HCT116 (cell line): ENCODE measurements around the gene C2CD2. TPM values are rescaled to one million over a fixed set of nuclear protein-coding genes. Genes with fewer than 3 reads are reported as not detected.

Source experiments
- ATAC-seq: fragments of 200-7000 bp; cut with Tn5 transposase; 2 replicates; pipeline ENCODE4 v1.9.1; 2020; ENCODE audit warnings: mild to moderate bottlenecking, moderate library complexity
- BruUV-seq: library from RNA; stranded (reverse); fragments of 400-500 nt; replicated peaks from 2 replicates; lab custom pipeline; 2021; lab: Mats Ljungman, UMichigan
- CTCF ChIA-PET: fragments of 300-600 bp; sonication (Branson Sonifier 250); formaldehyde crosslinking; loops from one replicate; lab custom pipeline; 2021; ENCODE audit warnings: antibody characterized with exemption; lab: Charles Lee
- POLR2A ChIA-PET: fragments of 300-600, 350-600 bp; sonication (Branson Sonifier 250); formaldehyde crosslinking; loops from one replicate; lab custom pipeline; 2021; ENCODE audit warnings: antibody characterized with exemption; lab: Charles Lee
- RAD21 ChIA-PET, 2 experiments: fragments of 300-600 bp; sonication (Branson Sonifier 250); formaldehyde crosslinking; loops; one replicate each; lab custom pipeline; 2023; ENCODE audit warnings: low total read pairs in 2 of 2; ENCODE audit not compliant: uncharacterized antibody in 2 of 2, unreplicated experiment in 2 of 2, low non-redundant PET in 1 of 2; lab: Charles Lee
- DNase-seq: peaks from one replicate; pipeline ENCODE4 v3.0.0-alpha.2; 2010; ENCODE audit warnings: low read depth, low spot score
- H2AFZ ChIP-seq: fragments of 200-600 bp; shearing (Covaris generic), sonication (generic); 2 replicates; pipeline ENCODE4 v1.6.1; 2017; ENCODE audit warnings: low read depth, mixed run types, mixed read lengths, antibody characterized with exemption, low read length; ENCODE audit not compliant: poor library complexity, severe bottlenecking
- H3K27ac ChIP-seq: 2 replicates; pipeline ENCODE4 v1.5.1; 2012; ENCODE audit warnings: low read depth, low read length
- H3K27me3 ChIP-seq: fragments of 200-600 bp; sonication (generic); 2 replicates; pipeline ENCODE4 v1.6.1; 2016; ENCODE audit warnings: mixed run types, low read length, mixed read lengths; ENCODE audit not compliant: insufficient read depth
- H3K36me3 ChIP-seq, 2 experiments: fragments of 200-500 bp in 1 of 2; fragments of 200-600 bp in 1 of 2; sonication (Bioruptor generic) in 1 of 2; sonication (generic) in 1 of 2; 2 replicates each; pipeline versions ENCODE4 v1.5.1 to v1.6.1; 2014 to 2016; ENCODE audit warnings: low read length in 2 of 2, inconsistent platforms in 1 of 2, mixed read lengths in 1 of 2, mixed run types in 1 of 2; ENCODE audit not compliant: insufficient read depth in 2 of 2, control insufficient read depth in 1 of 2
- H3K4me1 ChIP-seq, 2 experiments: fragments of 200-600 bp in 1 of 2; sonication (generic) in 1 of 2; 2 replicates each; pipeline versions ENCODE4 v1.5.1 to v1.6.1; 2012 to 2017; ENCODE audit warnings: low read length in 2 of 2, inconsistent platforms in 1 of 2, mild to moderate bottlenecking in 1 of 2, mixed read lengths in 1 of 2, mixed run types in 1 of 2, moderate library complexity in 1 of 2; ENCODE audit not compliant: insufficient read depth in 2 of 2, control insufficient read depth in 1 of 2
- H3K4me2 ChIP-seq: fragments of 200-600 bp; sonication (generic); 2 replicates; pipeline ENCODE4 v1.6.1; 2017; ENCODE audit warnings: mixed run types, low read length, mixed read lengths
- H3K4me3 ChIP-seq, 2 experiments: fragments of 200-600 bp in 1 of 2; sonication (generic) in 1 of 2; replicated peaks in 1 of 2; 2 replicates each; pipeline ENCODE4 v1.5.1; 2011 to 2016; ENCODE audit warnings: low read length in 2 of 2, control low read depth in 1 of 2, low read depth in 1 of 2, mild to moderate bottlenecking in 1 of 2, mixed read lengths in 1 of 2, mixed run types in 1 of 2
- H3K79me2 ChIP-seq: fragments of 200-600 bp; sonication (generic); 2 replicates; pipeline ENCODE4 v1.6.1; 2017; ENCODE audit warnings: mild to moderate bottlenecking, mixed run types, low read length, moderate library complexity, mixed read lengths; ENCODE audit not compliant: insufficient read depth
- H3K9ac ChIP-seq: fragments of 200-600 bp; sonication (generic); 2 replicates; pipeline ENCODE4 v1.6.1; 2016; ENCODE audit warnings: low read length, mixed read lengths
- H3K9me2 ChIP-seq: fragments of 200-600 bp; sonication (generic), shearing (Covaris generic); 2 replicates; pipeline ENCODE4 v1.6.1; 2017; ENCODE audit warnings: mixed run types, mild to moderate bottlenecking, moderate library complexity; ENCODE audit not compliant: insufficient read depth
- H3K9me3 ChIP-seq, 2 experiments: fragments of 200-500 bp in 1 of 2; fragments of 200-600 bp in 1 of 2; sonication (Bioruptor generic) in 1 of 2; sonication (generic) in 1 of 2; 2 replicates each; pipeline ENCODE4 v1.6.1; 2014 to 2017; ENCODE audit warnings: low read length in 2 of 2, mixed read lengths in 2 of 2, inconsistent platforms in 1 of 2, low read depth in 1 of 2, mild to moderate bottlenecking in 1 of 2, mixed run types in 1 of 2, moderate library complexity in 1 of 2; ENCODE audit not compliant: control insufficient read depth in 1 of 2, insufficient read depth in 1 of 2
- H4K20me1 ChIP-seq: fragments of 200-600 bp; sonication (generic), shearing (Covaris generic); 2 replicates; pipeline ENCODE4 v1.6.1; 2017; ENCODE audit warnings: mixed run types, mild to moderate bottlenecking, moderate library complexity; ENCODE audit not compliant: insufficient read depth
- CBX3 ChIP-seq: IDR thresholded peaks from 2 replicates; pipeline ENCODE4 v1.6.1; 2012; ENCODE audit warnings: low read depth
- CEBPB ChIP-seq: IDR thresholded peaks from 2 replicates; pipeline ENCODE4 v1.6.1; 2012; ENCODE audit warnings: low read depth
- ELF1 ChIP-seq: IDR thresholded peaks from 2 replicates; pipeline ENCODE4 v1.6.1; 2012; ENCODE audit warnings: low read depth, borderline replicate concordance
- EZH2 ChIP-seq: fragments of 200-600 bp; sonication (generic); IDR thresholded peaks from 2 replicates; pipeline ENCODE4 v1.6.1; 2017; ENCODE audit warnings: antibody characterized with exemption, mixed run types
- JUND ChIP-seq: IDR thresholded peaks from 2 replicates; pipeline ENCODE4 v1.6.1; 2012
- POLR2A ChIP-seq: IDR thresholded peaks from 2 replicates; pipeline ENCODE4 v1.7.0; 2011; ENCODE audit warnings: borderline replicate concordance; ENCODE audit not compliant: insufficient read depth, insufficient read length; ENCODE audit errors: extremely low read depth
- POLR2AphosphoS5 ChIP-seq: IDR thresholded peaks from 2 replicates; pipeline ENCODE4 v1.6.1; 2011; ENCODE audit warnings: mild to moderate bottlenecking, low read depth, low read length, moderate library complexity
- RAD21 ChIP-seq: IDR thresholded peaks from 2 replicates; pipeline ENCODE4 v1.6.1; 2012; ENCODE audit warnings: low read depth, mild to moderate bottlenecking
- SIN3A ChIP-seq: IDR thresholded peaks from 2 replicates; pipeline ENCODE4 v1.6.1; 2012; ENCODE audit warnings: low read depth
- SP1 ChIP-seq: IDR thresholded peaks from 2 replicates; pipeline ENCODE4 v1.6.1; 2012; ENCODE audit warnings: low read depth
- SRF ChIP-seq: IDR thresholded peaks from 2 replicates; pipeline ENCODE4 v1.6.1; 2012; ENCODE audit warnings: low read depth
- TCF7L2 ChIP-seq: IDR thresholded peaks from 2 replicates; pipeline ENCODE4 v1.7.0; 2011; ENCODE audit warnings: borderline replicate concordance, inconsistent platforms; ENCODE audit not compliant: insufficient read depth, insufficient read length; ENCODE audit errors: extremely low read depth
- ZNF274 ChIP-seq: fragments of 200-500 bp; sonication (Bioruptor generic); IDR thresholded peaks from 2 replicates; pipeline ENCODE4 v1.6.1; 2014; ENCODE audit warnings: mild to moderate bottlenecking, low read depth, low read length, inconsistent platforms
- intact Hi-C: fragments of 100-400 bp; cut with micrococcal nuclease; formaldehyde crosslinking; loops from 2 replicates; pipeline ENCODE4 v1.10.0; 2022
- total RNA-seq: library from RNA; stranded (reverse); gene quantifications from one replicate; pipeline ENCODE4 v1.2.1, GENCODE V29; 2021; ENCODE audit not compliant: unreplicated experiment
- TF ChIP-seq, protein P1 (sequence below): IDR thresholded peaks from 2 replicates; pipeline ENCODE4 v1.6.1; 2012
- TF ChIP-seq, protein P2 (sequence below), 3 experiments: fragments of 200-600 bp in 1 of 3; sonication (generic) in 1 of 3; IDR thresholded peaks in 2 of 3; conservative IDR thresholded peaks in 1 of 3; 2 replicates each; pipeline ENCODE4 v1.5.1; 2012 to 2017; ENCODE audit warnings: low read depth in 2 of 3, low read length in 2 of 3, antibody characterized with exemption in 1 of 3, borderline replicate concordance in 1 of 3, control low read depth in 1 of 3, mild to moderate bottlenecking in 1 of 3, mixed read lengths in 1 of 3, mixed run types in 1 of 3, moderate library complexity in 1 of 3; ENCODE audit not compliant: insufficient read depth in 1 of 3
- TF ChIP-seq, protein P3 (sequence below): IDR thresholded peaks from 2 replicates; pipeline ENCODE4 v1.6.1; 2012; ENCODE audit warnings: low read depth

Gene C2CD2
- total RNA-seq, 1 experiment from 2014 or later: 22.0 TPM

DNA sequence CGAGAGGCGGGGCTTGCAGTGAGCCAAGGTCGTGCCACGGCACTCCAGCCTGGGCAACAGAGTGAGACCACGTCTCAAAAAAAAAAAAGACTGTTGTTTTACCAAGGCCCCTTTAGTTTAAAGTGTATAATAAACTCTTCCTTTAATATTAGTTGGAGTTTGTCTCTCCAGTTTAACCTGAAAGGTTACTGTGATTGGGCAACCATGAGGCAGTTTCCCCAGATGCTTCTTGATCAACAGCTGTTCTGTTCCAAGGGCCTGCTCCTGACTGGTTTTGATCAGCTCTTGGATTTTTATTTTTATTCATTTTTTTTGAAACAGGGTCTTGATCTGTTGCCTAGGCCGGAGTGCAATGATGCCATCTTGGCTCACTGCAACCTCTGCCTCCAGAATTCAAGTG lies 18.1 kb upstream of the C2CD2 start:
- no peaks in the 10 kb centered on the region for H4K20me1 ChIP-seq
- H3K27ac ChIP-seq: no peak overlapping the region
- H3K9ac ChIP-seq: no peak overlapping the region
- no peak overlapping the region for H2AFZ ChIP-seq
- TF ChIP-seq CEBPB (no peak), TCF7L2 (no peak), EZH2 (no peak), JUND (no peak), SIN3A (no peak), POLR2A (no peak), ZNF274 (no peak), POLR2AphosphoS5 (no peak), RAD21 (no peak), SRF (no peak), CBX3 (no peak), ELF1 (no peak), SP1 (no peak)
- TF ChIP-seq, protein P1, sequence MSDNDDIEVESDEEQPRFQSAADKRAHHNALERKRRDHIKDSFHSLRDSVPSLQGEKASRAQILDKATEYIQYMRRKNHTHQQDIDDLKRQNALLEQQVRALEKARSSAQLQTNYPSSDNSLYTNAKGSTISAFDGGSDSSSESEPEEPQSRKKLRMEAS: no peak
- TF ChIP-seq, protein P2, sequence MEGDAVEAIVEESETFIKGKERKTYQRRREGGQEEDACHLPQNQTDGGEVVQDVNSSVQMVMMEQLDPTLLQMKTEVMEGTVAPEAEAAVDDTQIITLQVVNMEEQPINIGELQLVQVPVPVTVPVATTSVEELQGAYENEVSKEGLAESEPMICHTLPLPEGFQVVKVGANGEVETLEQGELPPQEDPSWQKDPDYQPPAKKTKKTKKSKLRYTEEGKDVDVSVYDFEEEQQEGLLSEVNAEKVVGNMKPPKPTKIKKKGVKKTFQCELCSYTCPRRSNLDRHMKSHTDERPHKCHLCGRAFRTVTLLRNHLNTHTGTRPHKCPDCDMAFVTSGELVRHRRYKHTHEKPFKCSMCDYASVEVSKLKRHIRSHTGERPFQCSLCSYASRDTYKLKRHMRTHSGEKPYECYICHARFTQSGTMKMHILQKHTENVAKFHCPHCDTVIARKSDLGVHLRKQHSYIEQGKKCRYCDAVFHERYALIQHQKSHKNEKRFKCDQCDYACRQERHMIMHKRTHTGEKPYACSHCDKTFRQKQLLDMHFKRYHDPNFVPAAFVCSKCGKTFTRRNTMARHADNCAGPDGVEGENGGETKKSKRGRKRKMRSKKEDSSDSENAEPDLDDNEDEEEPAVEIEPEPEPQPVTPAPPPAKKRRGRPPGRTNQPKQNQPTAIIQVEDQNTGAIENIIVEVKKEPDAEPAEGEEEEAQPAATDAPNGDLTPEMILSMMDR (IDR thresholded peaks at IDR 0.05 in 2 of 3, conservative IDR thresholded peaks at IDR 0.05 in 1 of 3; ENCODE audit: borderline replicate concordance in 1 of 3, insufficient read depth in 1 of 3, low read depth in 2 of 3, low read length in 2 of 3): no peak
- TF ChIP-seq, protein P3, sequence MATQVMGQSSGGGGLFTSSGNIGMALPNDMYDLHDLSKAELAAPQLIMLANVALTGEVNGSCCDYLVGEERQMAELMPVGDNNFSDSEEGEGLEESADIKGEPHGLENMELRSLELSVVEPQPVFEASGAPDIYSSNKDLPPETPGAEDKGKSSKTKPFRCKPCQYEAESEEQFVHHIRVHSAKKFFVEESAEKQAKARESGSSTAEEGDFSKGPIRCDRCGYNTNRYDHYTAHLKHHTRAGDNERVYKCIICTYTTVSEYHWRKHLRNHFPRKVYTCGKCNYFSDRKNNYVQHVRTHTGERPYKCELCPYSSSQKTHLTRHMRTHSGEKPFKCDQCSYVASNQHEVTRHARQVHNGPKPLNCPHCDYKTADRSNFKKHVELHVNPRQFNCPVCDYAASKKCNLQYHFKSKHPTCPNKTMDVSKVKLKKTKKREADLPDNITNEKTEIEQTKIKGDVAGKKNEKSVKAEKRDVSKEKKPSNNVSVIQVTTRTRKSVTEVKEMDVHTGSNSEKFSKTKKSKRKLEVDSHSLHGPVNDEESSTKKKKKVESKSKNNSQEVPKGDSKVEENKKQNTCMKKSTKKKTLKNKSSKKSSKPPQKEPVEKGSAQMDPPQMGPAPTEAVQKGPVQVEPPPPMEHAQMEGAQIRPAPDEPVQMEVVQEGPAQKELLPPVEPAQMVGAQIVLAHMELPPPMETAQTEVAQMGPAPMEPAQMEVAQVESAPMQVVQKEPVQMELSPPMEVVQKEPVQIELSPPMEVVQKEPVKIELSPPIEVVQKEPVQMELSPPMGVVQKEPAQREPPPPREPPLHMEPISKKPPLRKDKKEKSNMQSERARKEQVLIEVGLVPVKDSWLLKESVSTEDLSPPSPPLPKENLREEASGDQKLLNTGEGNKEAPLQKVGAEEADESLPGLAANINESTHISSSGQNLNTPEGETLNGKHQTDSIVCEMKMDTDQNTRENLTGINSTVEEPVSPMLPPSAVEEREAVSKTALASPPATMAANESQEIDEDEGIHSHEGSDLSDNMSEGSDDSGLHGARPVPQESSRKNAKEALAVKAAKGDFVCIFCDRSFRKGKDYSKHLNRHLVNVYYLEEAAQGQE: no peak
- CTCF ChIA-PET: no interaction called here
- no peaks in the 10 kb centered on the region for H3K9me3 ChIP-seq
- POLR2A ChIA-PET: no interaction called here
- no peak for DNase-seq
- H3K4me1 ChIP-seq: no peaks in the 10 kb centered on the region
- BruUV-seq: no TSS peak
- ATAC-seq: no peak
- H3K79me2 ChIP-seq: no peaks in the 10 kb centered on the region
- no peak overlapping the region for H3K4me2 ChIP-seq
- no peaks in the 10 kb centered on the region for H3K36me3 ChIP-seq
- no peak overlapping the region for H3K4me3 ChIP-seq
- RAD21 ChIA-PET: no interaction called here
- H3K27me3 ChIP-seq: no peaks in the 10 kb centered on the region
- H3K9me2 ChIP-seq: no peaks in the 10 kb centered on the region
- intact Hi-C loops: no loop called here
